Measurements from ENCODE around the gene ESPN.

GRCh38 chr1:6378096-6378746, 46.4 kb upstream of the ESPN start:
- TF ChIP-seq CTCF (IDR thresholded peaks at IDR 0.05) (no peak), EP300 (IDR thresholded peaks at IDR 0.05) (no peak)

All from sigmoid colon (tissue), 4 donors.